Astrocyte (in vitro differentiated cells and primary cell): Measurements from ENCODE around the gene NBPF8.
"Not testable (repeated sequence)": the region's sequence is repeated elsewhere in the genome, so short reads cannot be mapped to it uniquely, and the experiment has no call there.

Source experiments
- CTCF ChIP-seq: IDR thresholded peaks from 2 replicates; pipeline ENCODE4 v1.5.1; 2011; ENCODE audit warnings: low read depth, mild to moderate bottlenecking, inconsistent platforms, low read length, moderate library complexity; ENCODE audit not compliant: insufficient read depth
- EZH2 ChIP-seq: IDR thresholded peaks from 2 replicates; pipeline ENCODE4 v1.6.1; 2012; ENCODE audit warnings: mild to moderate bottlenecking, low read length, inconsistent platforms; ENCODE audit not compliant: insufficient read depth

GRCh38 chr1:120414451-120414850 is 384 bp upstream of the NBPF8 start:
- not testable (repeated sequence) for TF ChIP-seq EZH2, CTCF
